Measurements from ENCODE around the gene RAB20. TPM values are rescaled to one million over a fixed set of nuclear protein-coding genes. Genes with fewer than 3 reads are reported as not detected.
"Not testable (repeated sequence)": the region's sequence is repeated elsewhere in the genome, so short reads cannot be mapped to it uniquely, and the experiment has no call there.

RAB20 gene
- total RNA-seq, 1 experiment from 2014 or later, result 5.8 TPM

DNA sequence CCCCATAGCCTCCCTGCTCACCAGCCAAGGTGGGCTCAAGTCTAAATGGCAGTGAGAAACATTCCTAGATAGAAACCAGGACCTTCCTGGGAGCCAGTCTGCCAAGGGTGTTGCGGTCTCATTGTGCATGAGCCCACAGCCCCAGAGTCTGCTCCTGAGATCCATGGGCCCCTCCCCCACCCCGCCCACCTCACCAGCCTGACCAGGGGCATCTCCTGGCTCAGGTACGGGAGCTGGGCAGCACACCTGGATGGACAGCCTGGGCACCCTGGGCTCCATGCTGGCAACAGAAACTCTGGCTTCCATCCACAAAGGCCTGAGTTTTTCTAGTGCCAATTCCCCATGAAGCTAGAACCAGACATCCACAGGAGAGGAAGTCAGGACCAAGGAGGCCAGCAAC, 65.6 kb downstream of the RAB20 start:
- H3K27me3 ChIP-seq, result no peaks in the 10 kb centered on the region

GRCh38 chr13:110495376-110495775, 66.1 kb downstream of the RAB20 start:
- H3K36me3 ChIP-seq, result peaks cover 65% of the 10 kb centered on the region
- no peaks in the 10 kb centered on the region; the same call in 1 of the 2 replicates for H3K9me3 ChIP-seq (replicated peaks)
- peaks cover 7% of the 10 kb centered on the region for H3K4me1 ChIP-seq
- no peaks in the 10 kb centered on the region for H3K27me3 ChIP-seq
- no peak overlapping the region for H3K27ac ChIP-seq
- no peak for DNase-seq
- no peak overlapping the region for H3K4me3 ChIP-seq

More for the DNA sequence above, 65.6 kb downstream of the RAB20 start:
- Histone ChIP-seq H3K9me3 (replicated peaks) (no peaks in the 10 kb centered on the region; the same call in 1 of the 2 replicates), H3K4me1 (peaks cover 7% of the 10 kb centered on the region), H3K4me3 (no peak overlapping the region), H3K27ac (no peak overlapping the region), H3K36me3 (peaks cover 65% of the 10 kb centered on the region)
- no peak for DNase-seq

DNA sequence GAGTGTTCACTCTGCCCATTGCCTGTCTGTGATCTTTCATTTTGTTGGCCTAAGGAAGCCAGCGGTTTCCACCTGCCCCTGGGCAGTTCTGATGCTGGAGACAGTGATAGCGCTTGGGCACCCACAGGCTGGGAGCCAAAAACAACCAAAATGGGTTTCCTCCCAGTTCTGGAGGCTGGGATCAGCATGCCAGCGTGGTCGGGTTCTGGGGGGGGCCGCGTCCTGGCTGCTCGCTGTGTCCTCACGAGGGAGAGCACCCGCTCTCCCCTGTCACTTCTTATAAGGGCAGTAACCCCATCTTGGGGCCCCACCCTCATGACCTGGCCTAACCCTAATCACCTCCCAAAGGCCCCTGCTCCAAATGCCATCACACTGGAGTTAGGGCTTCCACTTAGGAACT, 67.9 kb downstream of the RAB20 start:
- H3K4me1 ChIP-seq, result no peaks in the 10 kb centered on the region
- no peak overlapping the region for H3K4me3 ChIP-seq
- no peaks in the 10 kb centered on the region for H3K27me3 ChIP-seq
- H3K36me3 ChIP-seq, result peaks cover 61% of the 10 kb centered on the region
- no peak for DNase-seq
- no peaks in the 10 kb centered on the region for H3K9me3 ChIP-seq (replicated peaks)
- no peak overlapping the region for H3K27ac ChIP-seq

- no peak for DNase-seq
- H3K9me3 ChIP-seq (replicated peaks), result no peaks in the 10 kb centered on the region
- no peak overlapping the region for H3K27ac ChIP-seq
- no peak overlapping the region for H3K4me3 ChIP-seq
- no peaks in the 10 kb centered on the region for H3K4me1 ChIP-seq
- H3K27me3 ChIP-seq, result no peaks in the 10 kb centered on the region
- peaks cover 55% of the 10 kb centered on the region for H3K36me3 ChIP-seq
Observed at GRCh38 chr13:110492679-110493593, 68.6 kb downstream of the RAB20 start.

GRCh38 chr13:110491869-110492678, 69.4 kb downstream of the RAB20 start:
- H3K27ac ChIP-seq, result no peak overlapping the region
- DNase-seq, result no peak
- no peaks in the 10 kb centered on the region for H3K4me1 ChIP-seq
- H3K36me3 ChIP-seq, result peaks cover 63% of the 10 kb centered on the region
- no peaks in the 10 kb centered on the region for H3K9me3 ChIP-seq (replicated peaks)
- no peaks in the 10 kb centered on the region for H3K27me3 ChIP-seq
- H3K4me3 ChIP-seq, result no peak overlapping the region

DNA sequence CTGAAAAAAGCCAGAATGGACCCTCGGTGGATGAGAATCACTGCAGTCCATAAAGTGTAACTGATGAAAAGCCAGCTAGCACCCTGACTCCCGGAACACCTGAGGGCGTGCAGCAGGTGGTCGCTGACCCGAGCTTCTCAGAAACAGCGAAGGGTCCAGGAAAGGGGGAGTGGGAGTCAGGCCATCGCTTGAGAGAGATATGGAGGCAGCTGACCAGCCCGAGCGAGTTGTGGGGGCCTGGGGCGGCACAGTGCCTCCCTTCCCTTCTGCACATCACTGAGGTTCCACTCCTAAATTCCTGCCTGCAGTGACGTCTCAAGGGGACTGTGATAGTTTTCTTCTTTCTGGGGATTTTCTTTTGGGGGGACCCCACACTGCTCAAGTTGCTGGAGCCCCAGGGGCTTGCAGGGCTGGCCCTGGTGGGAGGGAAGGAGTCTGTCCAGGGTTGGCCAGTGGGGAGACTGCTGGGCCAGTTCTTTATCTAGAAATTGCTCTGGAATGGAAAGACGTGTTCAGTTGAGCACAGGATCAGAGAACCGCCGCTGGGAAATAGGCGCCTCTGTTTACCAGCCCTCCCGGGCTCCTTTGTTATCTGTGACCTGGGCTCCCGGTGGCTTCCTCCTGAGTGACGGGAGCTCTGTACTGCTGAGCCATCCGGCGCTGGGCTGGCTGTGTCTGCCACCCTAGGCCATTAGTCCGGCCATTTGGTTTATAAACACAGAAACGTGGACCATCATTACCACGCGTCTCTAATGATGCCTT, 71.3 kb downstream of the RAB20 start:
- Histone ChIP-seq H3K4me3 (no peak overlapping the region), H3K36me3 (peaks cover 58% of the 10 kb centered on the region), H3K9me3 (replicated peaks) (no peaks in the 10 kb centered on the region), H3K4me1 (peaks cover 9% of the 10 kb centered on the region), H3K27me3 (no peaks in the 10 kb centered on the region), H3K27ac (no peak overlapping the region)
- no peak for DNase-seq

GRCh38 chr13:110486880-110487279, 74.6 kb downstream of the RAB20 start:
- H3K36me3 ChIP-seq, result peaks cover 56% of the 10 kb centered on the region
- DNase-seq; H3K4me3 ChIP-seq; H3K9me3 ChIP-seq (replicated peaks); H3K27ac ChIP-seq; H3K27me3 ChIP-seq: not testable (repeated sequence)
- H3K4me1 ChIP-seq, result peaks cover 13% of the 10 kb centered on the region

DNA sequence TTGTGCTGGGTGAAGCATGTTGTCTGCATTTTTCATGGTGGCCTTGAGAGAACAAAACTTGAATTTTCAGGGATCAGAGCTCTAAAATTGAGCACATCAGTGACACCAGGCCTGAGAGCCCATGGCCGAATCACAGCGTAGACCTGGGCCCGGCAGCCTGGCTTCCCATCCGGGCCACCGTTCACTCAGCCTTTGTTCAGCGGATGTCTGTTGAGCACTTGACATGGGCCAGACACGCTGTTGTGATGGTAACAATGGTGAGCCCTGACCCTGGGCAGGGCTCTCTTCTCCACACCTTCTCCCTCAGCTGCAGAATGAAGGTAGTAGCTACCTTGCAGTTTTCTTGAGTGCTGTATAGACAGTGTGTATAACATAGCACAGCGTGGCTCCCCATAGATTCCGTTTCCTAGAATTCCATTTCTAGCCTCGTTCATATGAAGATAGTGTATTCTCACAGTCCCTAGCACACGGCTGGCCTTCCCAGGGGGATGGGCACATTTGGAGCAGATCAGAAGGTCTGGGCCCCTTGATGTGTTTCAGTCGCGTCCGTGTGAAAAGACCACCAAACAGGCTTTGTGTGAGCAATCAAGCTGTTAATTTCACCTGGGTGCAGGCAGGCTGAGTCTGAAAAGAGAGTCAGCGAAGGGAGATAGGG, 75.3 kb downstream of the RAB20 start:
- H3K9me3 ChIP-seq (replicated peaks), result no peaks in the 10 kb centered on the region

GRCh38 chr13:110485604-110486003, 75.9 kb downstream of the RAB20 start:
- DNase-seq, result peak; percentile 29 to 74
- H3K4me3 ChIP-seq, result no peak overlapping the region
- H3K36me3 ChIP-seq, result peaks cover 49% of the 10 kb centered on the region
- H3K9me3 ChIP-seq (replicated peaks), result no peaks in the 10 kb centered on the region
- peaks cover 13% of the 10 kb centered on the region for H3K4me1 ChIP-seq
- no peaks in the 10 kb centered on the region for H3K27me3 ChIP-seq
- H3K27ac ChIP-seq, result peak overlapping the region; percentile 44; the same call in 1 of the 2 replicates

More for the DNA sequence above, 75.3 kb downstream of the RAB20 start:
- Histone ChIP-seq H3K27me3 (no peaks in the 10 kb centered on the region), H3K27ac (peak overlapping the region; percentile 44; the same call in 1 of the 2 replicates), H3K4me3 (no peak overlapping the region), H3K36me3 (peaks cover 49% of the 10 kb centered on the region), H3K4me1 (peaks cover 13% of the 10 kb centered on the region)
- DNase-seq, result no peak

- H3K4me3 ChIP-seq, result no peak overlapping the region
- H3K9me3 ChIP-seq (replicated peaks), result no peaks in the 10 kb centered on the region
- H3K36me3 ChIP-seq, result peaks cover 54% of the 10 kb centered on the region
- H3K4me1 ChIP-seq, result peaks cover 13% of the 10 kb centered on the region
- no peaks in the 10 kb centered on the region for H3K27me3 ChIP-seq
- H3K27ac ChIP-seq, result no peak overlapping the region
- no peak for DNase-seq
Observed at GRCh38 chr13:110484290-110485048, 77.1 kb downstream of the RAB20 start.

DNA sequence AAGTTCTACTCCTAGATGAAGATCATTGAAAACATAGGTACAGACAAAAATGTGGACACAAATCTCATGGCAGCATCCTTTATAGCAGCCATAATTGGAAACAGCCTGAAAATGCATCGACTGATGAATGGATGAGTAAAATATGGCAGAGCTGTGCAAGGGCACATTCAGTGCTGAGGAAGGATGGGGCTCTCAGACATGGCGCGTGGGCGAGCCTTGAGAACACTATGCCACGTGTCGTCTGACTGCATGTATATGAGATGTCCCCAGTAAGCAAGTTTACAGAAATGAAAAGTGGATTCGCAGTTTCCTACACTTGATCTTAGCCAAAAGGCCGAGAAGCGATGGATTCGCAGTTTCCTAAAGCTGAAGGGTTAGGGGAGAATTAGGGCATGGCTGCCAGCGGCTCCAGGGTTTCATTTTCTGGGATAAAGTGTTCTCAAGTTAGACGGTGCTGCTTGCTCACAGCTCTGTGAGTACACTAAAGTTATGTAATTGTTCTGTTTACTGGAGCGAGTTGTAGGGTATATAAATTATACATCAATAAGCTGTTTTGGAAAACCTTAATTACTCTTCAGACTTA, 78.0 kb downstream of the RAB20 start:
- Histone ChIP-seq H3K27me3 (no peaks in the 10 kb centered on the region), H3K9me3 (replicated peaks) (no peaks in the 10 kb centered on the region), H3K4me1 (peaks cover 13% of the 10 kb centered on the region), H3K4me3 (no peak overlapping the region), H3K36me3 (peaks cover 50% of the 10 kb centered on the region), H3K27ac (no peak overlapping the region)
- DNase-seq, result no peak

DNA sequence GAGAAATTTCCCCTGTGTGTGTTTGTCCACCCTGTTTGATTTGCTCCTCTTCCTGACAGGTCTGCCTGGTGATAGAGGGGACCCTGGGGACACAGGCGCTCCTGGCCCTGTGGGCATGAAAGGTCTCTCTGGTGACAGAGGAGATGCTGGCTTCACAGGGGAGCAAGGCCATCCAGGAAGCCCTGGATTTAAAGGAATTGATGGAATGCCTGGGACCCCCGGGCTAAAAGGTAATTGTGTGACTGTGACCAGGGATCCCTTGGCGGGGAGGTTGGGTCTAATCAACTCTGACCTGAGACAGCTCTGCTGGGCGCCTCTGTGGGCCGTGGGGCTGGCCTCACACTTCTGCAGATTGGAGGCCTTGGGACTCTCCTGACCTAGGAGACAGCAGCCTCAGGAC, 81.4 kb downstream of the RAB20 start:
- Histone ChIP-seq H3K27ac (no peak overlapping the region), H3K9me3 (replicated peaks) (no peaks in the 10 kb centered on the region), H3K4me3 (no peak overlapping the region), H3K4me1 (peaks cover 3% of the 10 kb centered on the region; the same call in 1 of the 2 replicates), H3K36me3 (peaks cover 38% of the 10 kb centered on the region), H3K27me3 (no peaks in the 10 kb centered on the region)
- no peak for DNase-seq

DNA sequence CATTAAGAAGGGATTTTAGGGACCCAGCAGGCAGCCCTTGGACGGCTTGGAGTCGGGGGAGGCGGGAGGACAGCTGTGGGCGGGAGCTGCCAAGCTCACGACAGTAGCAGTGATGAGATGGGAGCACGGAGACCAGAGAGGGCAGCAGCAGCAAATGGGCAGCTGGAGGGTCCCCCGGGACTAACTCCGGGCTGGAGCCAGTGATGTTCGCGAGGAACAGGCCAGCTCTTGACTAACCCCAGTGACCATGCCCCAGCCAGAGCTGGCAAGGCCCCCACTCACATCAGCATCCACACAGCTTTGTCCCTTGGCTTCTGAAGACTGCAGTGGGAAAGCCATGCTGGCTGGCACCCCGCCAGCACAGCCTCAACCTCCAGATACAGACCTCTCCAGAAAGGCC, 81.9 kb downstream of the RAB20 start:
- Histone ChIP-seq H3K4me1 (no peaks in the 10 kb centered on the region; the same call in 1 of the 2 replicates), H3K36me3 (peaks cover 37% of the 10 kb centered on the region), H3K27ac (no peak overlapping the region), H3K9me3 (replicated peaks) (no peaks in the 10 kb centered on the region), H3K4me3 (no peak overlapping the region), H3K27me3 (no peaks in the 10 kb centered on the region)
- no peak for DNase-seq
